COLO668 (cell line): ENCODE measurements around the gene DIPK2A.

ENCODE experiments used
- DNase-seq: peaks from one replicate; lab custom pipeline; 2025; ENCODE audit not compliant: unreplicated experiment; lab: John Stamatoyannopoulos, UW

The DIPK2A gene

DNA sequence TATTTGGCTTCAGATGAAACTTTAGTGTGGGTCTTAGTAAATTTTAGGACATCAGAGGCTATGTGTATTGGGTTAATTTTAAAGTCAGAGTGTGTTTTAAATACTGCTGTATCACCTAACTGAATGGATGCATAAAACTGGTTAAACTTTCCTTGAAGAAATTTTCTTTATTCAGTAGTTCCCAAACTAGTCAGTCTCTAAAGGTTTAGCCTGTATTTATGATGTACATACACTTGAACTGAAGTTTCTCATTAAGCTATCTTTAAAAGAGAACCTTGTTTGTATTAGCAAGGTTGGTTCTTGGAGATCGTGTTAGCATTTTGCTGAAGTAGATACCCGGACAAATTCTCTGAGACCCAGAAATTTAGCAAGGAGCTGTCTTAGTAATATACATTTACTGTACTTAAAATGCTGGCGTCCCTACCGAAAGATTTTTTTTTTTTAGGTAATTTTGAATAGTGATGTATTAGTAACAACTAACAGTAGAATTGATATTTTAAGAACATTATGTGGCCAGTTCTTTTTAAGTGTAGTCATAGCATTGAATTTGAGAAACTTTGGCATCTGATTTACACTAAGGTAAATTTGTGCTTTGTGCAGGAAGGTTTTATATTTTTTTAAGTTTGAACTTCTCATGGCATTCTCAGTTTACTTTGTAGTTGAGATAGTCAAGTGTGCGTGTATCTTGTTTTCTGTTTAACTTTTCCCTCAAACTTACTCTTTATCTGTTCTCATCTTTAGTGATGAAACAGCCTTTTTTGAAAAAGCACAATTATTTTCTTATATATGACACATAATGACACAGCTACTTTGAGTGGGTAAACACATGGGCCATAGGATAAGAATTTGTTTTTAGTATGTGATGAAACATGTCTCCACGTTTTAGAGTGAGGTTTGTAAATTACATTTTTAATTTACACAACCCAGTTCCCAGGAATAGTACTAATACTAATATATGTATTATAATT lies 2.9 kb downstream of the DIPK2A start:
- no peak for DNase-seq

DNA sequence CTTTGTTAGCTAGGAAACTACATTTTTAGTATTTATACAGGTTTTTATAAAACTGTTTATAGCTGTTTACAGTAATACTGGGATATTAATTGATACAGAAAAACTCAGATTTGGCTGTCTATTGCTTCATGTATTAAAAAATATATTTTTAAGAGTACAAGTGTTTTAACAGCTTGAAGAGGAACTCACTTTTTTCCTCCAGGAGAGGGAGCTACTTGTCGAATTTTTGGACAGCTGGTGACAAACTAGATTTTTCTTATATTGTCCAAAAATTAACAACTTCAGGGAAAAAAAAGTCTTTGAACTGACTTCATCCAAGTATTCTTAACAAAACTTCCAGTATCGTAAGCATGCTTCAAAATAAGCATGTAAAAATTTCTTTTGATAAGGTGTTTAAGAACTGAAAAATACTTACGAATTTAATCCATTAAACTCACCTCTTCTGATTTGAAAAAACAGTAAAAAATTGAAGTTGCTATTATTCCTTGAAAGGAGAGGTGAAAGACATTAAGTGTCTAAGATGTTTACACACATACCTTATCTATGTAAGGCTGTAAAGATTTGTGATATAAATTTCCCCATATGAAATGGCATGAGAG lies 4.0 kb downstream of the DIPK2A start:
- DNase-seq, result no peak

GRCh38 chr3:143977341-143978262 lies 6.0 kb downstream of the DIPK2A start:
- no peak for DNase-seq

- DNase-seq, result no peak
These were observed 6.6 kb downstream of the DIPK2A start for GRCh38 chr3:143978263-143978631.

GRCh38 chr3:143979041-143979440 lies 7.4 kb downstream of the DIPK2A start:
- no peak for DNase-seq

GRCh38 chr3:143979813-143980212 lies 8.2 kb downstream of the DIPK2A start:
- DNase-seq, result no peak

DNA sequence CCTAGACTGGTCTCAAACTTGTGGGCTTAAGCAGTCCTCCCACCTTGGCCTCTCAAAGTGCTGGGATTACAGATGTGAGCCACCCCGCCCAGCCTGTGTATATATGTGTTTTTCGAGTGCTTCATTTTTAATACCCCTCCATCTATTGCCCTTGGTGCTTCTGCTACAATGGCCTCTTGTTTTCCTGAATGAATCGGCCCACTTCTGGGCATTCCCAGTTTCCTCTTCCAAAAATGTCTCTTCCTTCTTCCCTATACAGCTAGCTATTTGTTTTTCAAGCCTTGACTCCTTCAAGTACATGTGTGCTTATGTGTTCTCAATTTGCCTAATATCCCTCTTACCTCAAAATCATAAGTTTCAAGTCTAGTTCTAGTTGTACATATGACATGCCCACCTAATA lies 16.7 kb downstream of the DIPK2A start:
- DNase-seq, result no peak

GRCh38 chr3:143989461-143989860 lies 17.8 kb downstream of the DIPK2A start:
- no peak for DNase-seq

DNA sequence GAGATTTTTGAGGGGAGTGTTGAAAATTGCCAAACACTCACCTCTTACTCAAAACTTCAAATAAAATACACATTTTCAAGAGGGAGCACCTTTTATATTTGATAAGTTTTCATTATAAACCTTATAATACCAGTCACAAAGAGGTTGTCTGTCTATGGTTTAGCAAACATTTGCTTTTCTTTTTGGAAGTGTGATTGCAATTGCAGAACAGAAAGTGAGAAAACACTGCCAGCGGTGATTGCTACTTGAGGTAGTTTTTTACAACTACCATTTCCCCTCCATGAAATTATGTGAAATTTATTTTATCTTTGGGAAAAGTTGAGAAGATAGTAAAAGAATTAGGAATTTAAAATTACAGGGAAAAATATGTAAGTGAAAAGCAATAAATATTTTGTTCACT lies 20.1 kb downstream of the DIPK2A start:
- DNase-seq, result no peak

- DNase-seq, result no peak
These were observed 26.6 kb downstream of the DIPK2A start for GRCh38 chr3:143998266-143998665.

DNA sequence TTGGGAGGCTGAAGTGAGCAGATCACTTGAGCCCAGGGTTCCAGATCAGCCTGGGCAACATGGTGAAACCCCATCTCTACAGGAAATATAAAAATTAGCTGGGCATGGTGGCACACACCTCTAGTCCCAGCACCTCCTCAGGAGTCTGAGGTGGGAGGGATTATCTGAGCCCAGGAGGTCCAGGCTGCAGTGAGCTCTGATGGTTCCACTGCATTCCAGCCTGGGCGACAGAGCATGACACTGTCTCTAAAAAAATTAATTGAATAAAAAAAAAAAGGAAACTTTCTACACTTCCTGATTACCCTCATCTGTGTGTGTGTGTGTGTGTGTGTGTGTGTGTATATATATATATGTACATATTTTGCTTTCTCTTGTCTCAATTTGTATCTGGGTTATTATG lies 31.4 kb downstream of the DIPK2A start:
- DNase-seq, result no peak

GRCh38 chr3:144010371-144010770 lies 38.7 kb downstream of the DIPK2A start:
- DNase-seq, result no peak

- DNase-seq, result no peak
These were observed 39.7 kb downstream of the DIPK2A start for GRCh38 chr3:144011251-144011799.

GRCh38 chr3:144015133-144015532 lies 43.5 kb downstream of the DIPK2A start:
- no peak for DNase-seq

- no peak for DNase-seq
These were observed 47.2 kb downstream of the DIPK2A start for GRCh38 chr3:144018776-144019175.
